ENCODE measurements around the gene SLITRK4.

- TF ChIP-seq CTCF (IDR thresholded peaks at IDR 0.05), result no peak
- no peak for TF ChIP-seq POLR2A (IDR thresholded peaks at IDR 0.05)
These were observed 1.0 kb downstream of the SLITRK4 start for GRCh38 chrX:143634663-143635455.

Data from lower leg skin (tissue), 3 donors.